HG03064 (cell line): Measurements from ENCODE around the gene PODXL2.
"Not testable (repeated sequence)": the region's sequence is repeated elsewhere in the genome, so short reads cannot be mapped to it uniquely, and the experiment has no call there.

Experiments used
- ATAC-seq: cut with Tn5 transposase; IDR thresholded peaks from one replicate; pipeline ENCODE4 v1.9.1; 2021; ENCODE audit warnings: low read depth; ENCODE audit not compliant: unreplicated experiment

PODXL2 gene

GRCh38 chr3:127652246-127652995, 23.4 kb downstream of the PODXL2 start:
- no peak for ATAC-seq

- ATAC-seq = no peak
Observed at GRCh38 chr3:127654374-127654773, 25.4 kb downstream of the PODXL2 start.

DNA sequence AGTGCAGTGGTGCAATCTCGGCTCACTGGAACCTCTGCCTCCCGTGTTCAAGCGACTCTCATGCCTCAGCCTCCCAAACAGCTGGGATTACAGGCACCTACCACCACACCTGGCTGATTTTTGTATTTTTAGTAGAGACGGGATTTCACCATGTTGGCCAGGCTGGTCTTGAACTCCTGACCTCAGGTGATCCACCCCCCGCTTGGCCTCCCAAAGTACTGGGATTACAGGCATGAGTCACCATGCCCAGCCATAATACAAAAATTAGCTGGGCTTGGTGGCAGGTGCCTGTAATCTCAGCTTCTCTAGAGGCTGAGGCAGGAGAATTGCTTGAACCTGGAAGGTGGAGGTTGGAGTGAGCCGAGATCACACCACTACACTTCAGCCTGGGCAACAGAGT, 26.0 kb downstream of the PODXL2 start:
- ATAC-seq = not testable (repeated sequence)

GRCh38 chr3:127655641-127656040, 26.7 kb downstream of the PODXL2 start:
- no peak for ATAC-seq

DNA sequence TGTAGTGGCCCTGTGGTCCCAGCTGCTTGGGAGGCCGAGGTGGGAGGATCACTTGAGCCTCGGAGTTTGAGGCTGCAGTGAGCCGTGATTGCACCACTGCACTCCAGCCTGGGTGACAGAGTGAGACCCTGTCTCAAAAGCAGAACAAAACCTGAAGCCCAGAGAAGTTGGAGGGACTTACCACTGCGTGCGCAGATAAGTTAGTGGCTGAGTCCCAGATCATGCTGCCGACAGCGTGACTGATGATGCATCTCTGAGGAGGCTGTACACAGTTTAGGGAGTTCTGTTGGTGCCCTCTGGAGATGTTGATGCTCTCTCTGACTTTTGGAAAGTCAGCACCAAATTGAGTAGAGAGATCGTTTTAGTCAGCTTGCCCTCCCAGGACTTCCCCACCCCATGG, 27.9 kb downstream of the PODXL2 start:
- no peak for ATAC-seq

GRCh38 chr3:127658234-127658633, 29.2 kb downstream of the PODXL2 start:
- no peak for ATAC-seq

DNA sequence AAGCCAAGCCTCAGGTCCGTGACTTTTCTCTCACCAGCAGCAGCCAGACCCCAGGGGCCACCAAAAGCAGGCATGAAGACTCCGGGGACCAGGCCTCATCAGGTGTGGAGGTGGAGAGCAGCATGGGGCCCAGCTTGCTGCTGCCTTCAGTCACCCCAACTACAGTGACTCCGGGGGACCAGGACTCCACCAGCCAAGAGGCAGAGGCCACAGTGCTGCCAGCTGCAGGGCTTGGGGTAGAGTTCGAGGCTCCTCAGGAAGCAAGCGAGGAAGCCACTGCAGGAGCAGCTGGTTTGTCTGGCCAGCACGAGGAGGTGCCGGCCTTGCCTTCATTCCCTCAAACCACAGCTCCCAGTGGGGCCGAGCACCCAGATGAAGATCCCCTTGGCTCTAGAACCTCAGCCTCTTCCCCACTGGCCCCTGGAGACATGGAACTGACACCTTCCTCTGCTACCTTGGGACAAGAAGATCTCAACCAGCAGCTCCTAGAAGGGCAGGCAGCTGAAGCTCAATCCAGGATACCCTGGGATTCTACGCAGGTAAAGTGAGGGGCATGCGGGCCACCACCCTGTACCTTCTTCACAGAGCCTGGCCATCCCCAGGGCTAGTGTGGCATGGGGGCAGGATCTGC, 31.8 kb downstream of the PODXL2 start:
- ATAC-seq = no peak

- no peak for ATAC-seq
Observed at GRCh38 chr3:127661600-127661999, 32.6 kb downstream of the PODXL2 start.

DNA sequence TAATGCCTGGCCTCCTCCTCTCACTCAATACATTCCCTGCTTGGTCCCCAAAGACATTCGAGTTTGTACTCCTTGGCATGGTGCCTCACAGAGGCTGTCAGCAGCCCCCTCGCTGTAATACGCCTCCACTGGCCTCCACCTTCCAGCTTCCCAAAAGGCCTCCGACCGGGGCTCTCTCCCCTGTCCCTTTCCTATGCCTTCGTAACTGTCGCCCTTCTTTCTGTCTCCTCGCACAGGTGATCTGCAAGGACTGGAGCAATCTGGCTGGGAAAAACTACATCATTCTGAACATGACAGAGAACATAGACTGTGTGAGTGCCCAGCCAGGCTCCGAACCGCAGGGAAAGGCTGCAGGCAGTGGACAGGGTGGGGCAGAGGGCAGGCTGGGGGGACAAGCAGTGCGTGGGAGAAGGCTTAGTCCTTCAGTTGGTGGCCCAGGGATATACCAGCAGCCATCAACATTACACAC, 33.0 kb downstream of the PODXL2 start:
- ATAC-seq = no peak

DNA sequence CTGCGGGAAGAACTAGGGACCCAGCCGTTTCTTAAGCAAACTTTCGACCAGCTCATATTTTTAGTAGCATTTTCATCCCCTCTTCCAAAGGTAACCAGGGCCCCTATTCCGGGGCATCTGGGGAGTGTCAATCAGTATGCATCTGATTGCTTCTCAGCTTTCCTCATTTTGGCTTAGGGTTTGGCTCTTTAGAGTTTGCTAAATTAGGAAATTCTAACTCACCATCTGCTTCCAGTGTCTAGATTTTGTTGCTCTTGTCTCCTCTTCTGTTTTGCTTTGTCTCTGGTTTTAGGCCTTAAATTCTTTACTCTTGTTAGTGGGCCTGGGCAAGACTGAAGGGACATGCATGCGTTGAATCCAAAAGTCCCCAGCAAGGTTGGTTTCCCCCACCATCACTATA, 34.2 kb downstream of the PODXL2 start:
- no peak for ATAC-seq

DNA sequence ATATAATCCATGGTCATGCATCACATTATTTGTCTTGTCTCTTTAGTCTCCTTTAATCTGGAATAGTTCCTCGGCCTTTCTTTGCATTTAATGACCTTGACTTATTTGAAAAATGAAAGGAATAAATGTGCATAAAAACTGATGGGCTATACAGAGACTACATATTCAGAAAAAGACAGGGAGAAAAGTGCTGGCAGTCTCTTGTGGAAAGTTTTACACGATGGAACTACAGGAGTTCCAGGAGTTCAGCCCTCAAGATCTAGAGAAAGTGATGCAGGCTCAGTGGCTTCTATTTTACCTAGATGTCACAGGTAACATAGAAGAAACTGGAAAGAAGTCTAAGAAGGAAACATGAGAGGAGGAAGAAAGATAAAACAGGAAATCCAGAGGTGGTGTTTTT, 36.2 kb downstream of the PODXL2 start:
- ATAC-seq = no peak

GRCh38 chr3:127665586-127665985, 36.6 kb downstream of the PODXL2 start:
- no peak for ATAC-seq

DNA sequence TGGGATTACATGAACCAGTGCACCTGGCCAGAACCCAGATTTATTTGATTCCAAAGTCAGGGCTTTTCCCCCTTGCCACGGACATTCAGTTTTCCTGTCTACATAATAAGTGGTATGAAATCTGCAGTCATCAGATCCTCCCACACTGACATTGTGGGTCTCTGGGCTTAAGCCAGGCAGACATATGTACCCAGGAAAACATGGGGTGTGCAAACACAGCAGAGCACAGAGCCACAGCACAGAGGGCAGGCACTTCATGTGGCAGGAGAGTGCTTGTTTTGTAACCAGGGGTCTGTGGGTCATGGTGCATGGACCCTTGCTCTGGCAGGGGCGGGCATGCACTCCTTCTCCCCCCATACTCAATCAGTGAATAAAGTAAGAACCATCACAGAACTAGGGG, 37.7 kb downstream of the PODXL2 start:
- no peak for ATAC-seq

GRCh38 chr3:127667119-127667681, 38.2 kb downstream of the PODXL2 start:
- ATAC-seq = no peak

DNA sequence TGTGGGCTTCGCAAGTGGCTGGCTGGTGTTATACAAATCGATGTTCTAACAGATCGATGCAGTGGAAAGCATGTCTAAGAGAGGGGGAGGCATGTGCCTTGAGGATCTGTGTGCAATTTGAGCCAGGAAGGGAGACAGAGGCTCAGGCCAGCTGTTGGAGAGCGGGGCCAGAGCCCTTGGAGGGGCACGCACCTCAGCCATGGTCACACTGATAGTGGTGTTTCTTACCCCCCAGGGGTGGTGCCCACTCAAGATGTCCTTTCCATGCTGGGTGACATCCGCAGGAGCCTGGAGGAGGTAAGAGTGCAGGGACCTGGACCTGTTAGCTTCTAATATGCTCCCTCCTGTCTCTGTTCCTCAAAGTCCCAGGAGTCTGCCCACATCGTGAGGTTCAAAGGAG, 39.9 kb downstream of the PODXL2 start:
- no peak for ATAC-seq

DNA sequence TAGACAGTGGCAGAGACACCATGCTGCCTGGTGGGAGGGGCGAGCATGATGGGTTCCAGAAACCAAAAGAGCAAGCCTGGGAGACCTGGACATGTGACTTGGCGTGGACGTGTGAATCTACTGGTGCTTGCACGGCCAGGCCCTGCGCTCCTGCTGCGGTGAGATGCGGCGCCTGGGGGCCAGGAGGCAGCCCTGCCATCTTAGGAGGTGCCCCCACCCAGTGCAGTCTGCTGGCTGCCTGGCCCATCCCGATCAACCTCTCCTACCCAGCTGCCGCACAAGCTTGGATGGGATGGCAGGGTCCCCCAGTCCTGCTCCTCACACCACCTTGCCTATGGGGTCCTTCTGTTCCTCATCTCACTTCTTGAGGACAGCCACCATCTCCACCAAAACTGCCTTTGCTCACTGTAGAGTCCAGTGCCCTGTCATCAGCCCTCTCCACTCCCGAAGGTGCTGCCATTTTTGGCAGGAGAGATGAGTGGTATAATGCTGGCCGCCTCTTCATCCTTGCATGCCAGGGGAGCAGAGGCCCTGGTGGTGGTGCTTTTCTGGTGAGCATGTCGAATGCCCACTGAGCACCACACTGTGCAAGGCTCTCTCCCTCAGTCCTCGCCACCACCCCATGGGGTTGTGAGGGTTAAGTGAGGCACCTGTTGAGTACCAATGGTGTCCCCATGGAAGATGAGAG, 40.7 kb downstream of the PODXL2 start:
- no peak for ATAC-seq

GRCh38 chr3:127670229-127670559, 41.2 kb downstream of the PODXL2 start:
- no peak for ATAC-seq

DNA sequence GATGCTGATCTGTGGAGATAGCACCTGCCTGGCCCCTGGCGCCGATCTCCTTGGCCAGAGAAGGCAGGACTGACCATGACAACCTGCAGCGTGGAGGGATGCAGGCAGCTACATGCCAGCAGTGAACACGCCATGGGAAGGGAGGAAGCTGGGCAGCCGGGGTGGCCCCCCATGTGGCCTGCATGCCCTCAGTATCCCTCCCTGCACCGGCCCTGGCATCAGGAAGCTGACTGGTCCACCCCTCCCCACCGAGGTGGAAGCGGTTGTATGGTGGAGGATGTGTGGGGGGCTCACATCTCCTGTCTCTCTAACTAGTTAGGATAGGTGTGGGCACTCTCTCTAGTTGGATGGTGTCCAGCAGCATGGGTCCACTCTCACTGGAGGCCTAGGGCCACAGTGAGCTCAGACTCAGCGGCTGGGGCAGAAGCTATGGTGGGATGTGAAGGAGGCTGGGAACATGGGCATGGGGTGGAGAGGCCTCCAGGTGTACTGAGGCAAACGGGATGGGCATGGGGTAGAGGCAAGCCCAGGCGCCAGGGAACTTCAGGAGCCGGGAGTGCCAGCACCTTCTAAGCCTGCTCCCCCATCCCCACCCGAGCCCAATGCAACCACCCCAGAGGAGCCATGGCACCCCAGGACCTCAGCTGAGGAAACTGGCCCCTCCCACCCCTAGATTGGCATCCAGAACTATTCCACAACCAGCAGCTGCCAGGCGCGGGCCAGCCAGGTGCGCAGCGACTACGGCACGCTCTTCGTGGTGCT, 42.0 kb downstream of the PODXL2 start:
- no peak for ATAC-seq

- peak; percentile 14 for ATAC-seq
Observed at GRCh38 chr3:127671523-127672428, 42.8 kb downstream of the PODXL2 start.
